ENCODE results near the gene PDE6B. TPM values are rescaled to one million over a fixed set of nuclear protein-coding genes. Genes with fewer than 3 reads are reported as not detected.

The PDE6B gene
- polyA plus RNA-seq, 1 experiment, result 0.64 TPM

DNA sequence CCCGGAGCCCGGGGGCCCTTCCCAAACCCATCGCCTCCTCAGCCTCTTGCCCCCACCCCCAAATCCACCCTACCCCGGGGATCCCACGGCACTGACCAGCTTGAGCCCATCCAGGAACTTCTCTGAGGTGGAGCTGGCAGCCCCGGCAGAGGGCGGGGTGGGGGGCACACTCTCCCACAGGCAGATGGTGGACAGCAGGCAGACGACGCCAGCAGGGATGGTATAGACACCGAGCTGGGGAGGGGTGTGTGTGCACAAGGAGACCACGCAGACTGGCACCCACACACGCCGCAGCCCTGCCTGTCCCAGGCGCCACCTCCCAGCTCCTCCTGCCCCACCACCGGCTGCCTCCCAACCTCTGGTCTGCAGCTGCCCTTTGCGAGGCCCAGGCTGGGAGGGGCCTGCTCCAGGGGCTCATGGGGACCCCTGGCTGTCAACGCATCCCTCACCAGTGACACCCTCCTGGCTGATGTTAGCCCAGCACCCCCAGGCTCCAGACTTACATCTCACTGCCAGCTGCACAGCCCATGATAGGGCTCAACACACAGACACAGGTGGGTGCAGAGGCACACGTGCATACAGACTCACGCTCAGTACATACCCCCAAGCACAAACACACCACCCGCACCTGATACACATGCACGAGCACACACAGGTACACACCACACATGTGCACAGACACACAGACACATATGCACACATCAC lies 59.4 kb downstream of the PDE6B start:
- no peak for DNase-seq (ENCODE audit: low read depth, low spot score)
- ChIA-PET POLR2A (no interaction called here), CTCF (interaction anchor here (0.6 to 1.8 kb wide), 3 partner anchors 57 to 354 kb away, joined by 3 to 5 read pairs (median 4); no protein-coding TSS in a partner anchor)
- no peaks in the 10 kb centered on the region for H3K27me3 ChIP-seq (ENCODE audit: control insufficient read depth, insufficient read depth, low read length)
- TF ChIP-seq, protein P1, sequence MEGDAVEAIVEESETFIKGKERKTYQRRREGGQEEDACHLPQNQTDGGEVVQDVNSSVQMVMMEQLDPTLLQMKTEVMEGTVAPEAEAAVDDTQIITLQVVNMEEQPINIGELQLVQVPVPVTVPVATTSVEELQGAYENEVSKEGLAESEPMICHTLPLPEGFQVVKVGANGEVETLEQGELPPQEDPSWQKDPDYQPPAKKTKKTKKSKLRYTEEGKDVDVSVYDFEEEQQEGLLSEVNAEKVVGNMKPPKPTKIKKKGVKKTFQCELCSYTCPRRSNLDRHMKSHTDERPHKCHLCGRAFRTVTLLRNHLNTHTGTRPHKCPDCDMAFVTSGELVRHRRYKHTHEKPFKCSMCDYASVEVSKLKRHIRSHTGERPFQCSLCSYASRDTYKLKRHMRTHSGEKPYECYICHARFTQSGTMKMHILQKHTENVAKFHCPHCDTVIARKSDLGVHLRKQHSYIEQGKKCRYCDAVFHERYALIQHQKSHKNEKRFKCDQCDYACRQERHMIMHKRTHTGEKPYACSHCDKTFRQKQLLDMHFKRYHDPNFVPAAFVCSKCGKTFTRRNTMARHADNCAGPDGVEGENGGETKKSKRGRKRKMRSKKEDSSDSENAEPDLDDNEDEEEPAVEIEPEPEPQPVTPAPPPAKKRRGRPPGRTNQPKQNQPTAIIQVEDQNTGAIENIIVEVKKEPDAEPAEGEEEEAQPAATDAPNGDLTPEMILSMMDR (IDR thresholded peaks at IDR 0.05; ENCODE audit: low read depth, low read length), result no peak
- H3K27ac ChIP-seq (ENCODE audit: low read depth, low read length), result no peak overlapping the region
- no peak overlapping the region for H3K4me3 ChIP-seq (ENCODE audit: low read depth, low read length)
- H3K9me3 ChIP-seq (ENCODE audit: control insufficient read depth, insufficient read depth, low read length), result peaks cover 5% of the 10 kb centered on the region; the same call in 1 of the 2 replicates

GRCh38 chr4:685679-686412 lies 60.5 kb downstream of the PDE6B start:
- H3K27me3 ChIP-seq (ENCODE audit: control insufficient read depth, insufficient read depth, low read length), result no peaks in the 10 kb centered on the region
- CTCF ChIA-PET, result interaction anchor here (1.4 kb wide), 1 partner anchor 11 kb away, joined by 4 read pairs; no protein-coding TSS in a partner anchor
- no peak for DNase-seq (ENCODE audit: low read depth, low spot score)
- no peak overlapping the region for H3K27ac ChIP-seq (ENCODE audit: low read depth, low read length)
- POLR2A ChIA-PET, result interaction anchor here (0.7 kb wide), 1 partner anchor 21 kb away, joined by 3 read pairs; no protein-coding TSS in a partner anchor
- H3K4me3 ChIP-seq (ENCODE audit: low read depth, low read length), result no peak overlapping the region
- H3K9me3 ChIP-seq (ENCODE audit: control insufficient read depth, insufficient read depth, low read length), result peaks cover 5% of the 10 kb centered on the region; the same call in 1 of the 2 replicates
- TF ChIP-seq, protein P1 (IDR thresholded peaks at IDR 0.05; ENCODE audit: low read depth, low read length), result no peak

GRCh38 chr4:686413-687040 lies 61.2 kb downstream of the PDE6B start:
- Histone ChIP-seq H3K27ac (ENCODE audit: low read depth, low read length) (no peak overlapping the region), H3K4me3 (ENCODE audit: low read depth, low read length) (no peak overlapping the region), H3K9me3 (ENCODE audit: control insufficient read depth, insufficient read depth, low read length) (peaks cover 5% of the 10 kb centered on the region; the same call in 1 of the 2 replicates), H3K27me3 (ENCODE audit: control insufficient read depth, insufficient read depth, low read length) (no peaks in the 10 kb centered on the region)
- TF ChIP-seq, protein P1 (IDR thresholded peaks at IDR 0.05; ENCODE audit: low read depth, low read length), result no peak
- CTCF ChIA-PET, result interaction anchor here (1.4 to 1.7 kb wide), 2 partner anchors 12 to 56 kb away, joined by 4 to 8 read pairs; no protein-coding TSS in a partner anchor
- no peak for DNase-seq (ENCODE audit: low read depth, low spot score)
- POLR2A ChIA-PET, result interaction anchor here (0.6 to 1.1 kb wide), 4 partner anchors 13 to 81 kb away, joined by 3 to 6 read pairs (median 3); partner anchors contain the start of genes ATP5ME and MYL5

DNA sequence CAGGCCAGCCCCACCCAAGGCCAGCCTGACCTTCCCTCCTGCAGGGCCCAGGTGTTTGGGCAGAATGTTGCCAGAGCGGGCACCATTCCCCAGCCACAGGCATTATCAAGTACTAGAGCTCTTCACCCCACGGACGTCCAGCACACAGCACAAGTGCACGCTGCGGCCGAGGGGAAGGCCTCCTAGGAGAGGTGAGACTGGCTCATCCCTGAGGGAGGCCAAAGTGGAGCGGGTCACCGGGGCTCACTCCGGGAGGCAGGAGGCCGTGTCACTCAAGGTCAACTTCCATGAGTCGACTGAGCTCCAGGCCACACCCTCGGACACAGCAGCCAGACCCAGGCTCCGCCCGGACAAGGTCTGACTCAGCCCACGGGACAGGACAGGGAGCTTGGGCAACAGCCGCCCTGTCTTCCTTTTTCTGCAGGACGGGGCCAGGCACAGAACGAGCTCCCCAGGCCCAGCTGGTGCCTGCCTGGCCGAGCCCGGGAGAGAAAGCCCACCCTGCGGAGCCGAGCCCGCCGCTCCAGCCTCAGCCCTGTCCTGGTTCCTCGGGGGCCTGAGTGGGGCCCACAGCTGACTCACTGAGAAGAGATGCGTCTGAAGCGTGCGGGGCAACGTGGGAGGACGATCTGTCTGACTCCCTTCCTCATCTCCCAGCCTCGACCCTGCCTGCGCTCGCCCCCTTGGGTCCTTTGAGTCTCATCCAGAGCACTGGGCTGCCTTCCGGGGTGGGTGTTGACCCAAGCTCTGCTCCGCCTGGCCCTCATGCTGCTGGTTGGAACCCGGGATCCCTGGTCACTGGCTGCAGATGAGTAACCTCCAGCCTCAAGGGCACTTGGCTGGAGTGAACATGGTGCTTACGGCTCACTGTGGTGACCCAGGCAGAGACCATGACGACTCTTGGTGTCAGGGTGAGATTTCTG lies 61.9 kb downstream of the PDE6B start:
- ChIA-PET CTCF (interaction anchor here (1.4 to 1.7 kb wide), 2 partner anchors 12 to 55 kb away, joined by 4 to 8 read pairs; no protein-coding TSS in a partner anchor), POLR2A (interaction anchor here (0.6 to 1.1 kb wide), 3 partner anchors 13 to 80 kb away, joined by 3 to 6 read pairs (median 3); partner anchors contain the start of genes ATP5ME and MYL5)
- H3K4me3 ChIP-seq (ENCODE audit: low read depth, low read length), result no peak overlapping the region
- H3K27ac ChIP-seq (ENCODE audit: low read depth, low read length), result peak overlapping the region; percentile 47
- DNase-seq (ENCODE audit: low read depth, low spot score), result no peak
- peaks cover 5% of the 10 kb centered on the region; the same call in 1 of the 2 replicates for H3K9me3 ChIP-seq (ENCODE audit: control insufficient read depth, insufficient read depth, low read length)
- TF ChIP-seq, protein P1 (IDR thresholded peaks at IDR 0.05; ENCODE audit: low read depth, low read length), result no peak
- no peaks in the 10 kb centered on the region for H3K27me3 ChIP-seq (ENCODE audit: control insufficient read depth, insufficient read depth, low read length)

Measured in AG04450 (cell line).